Measurements from ENCODE around the gene TGIF2. TPM values are rescaled to one million over a fixed set of nuclear protein-coding genes. Genes with fewer than 3 reads are reported as not detected.

TGIF2 gene
- total and polyA plus RNA-seq, 2 of the 13 experiments (the other 11 are each of a cell fraction or from before 2014, with no cell fraction given) = 41.3 to 53.9 TPM

DNA sequence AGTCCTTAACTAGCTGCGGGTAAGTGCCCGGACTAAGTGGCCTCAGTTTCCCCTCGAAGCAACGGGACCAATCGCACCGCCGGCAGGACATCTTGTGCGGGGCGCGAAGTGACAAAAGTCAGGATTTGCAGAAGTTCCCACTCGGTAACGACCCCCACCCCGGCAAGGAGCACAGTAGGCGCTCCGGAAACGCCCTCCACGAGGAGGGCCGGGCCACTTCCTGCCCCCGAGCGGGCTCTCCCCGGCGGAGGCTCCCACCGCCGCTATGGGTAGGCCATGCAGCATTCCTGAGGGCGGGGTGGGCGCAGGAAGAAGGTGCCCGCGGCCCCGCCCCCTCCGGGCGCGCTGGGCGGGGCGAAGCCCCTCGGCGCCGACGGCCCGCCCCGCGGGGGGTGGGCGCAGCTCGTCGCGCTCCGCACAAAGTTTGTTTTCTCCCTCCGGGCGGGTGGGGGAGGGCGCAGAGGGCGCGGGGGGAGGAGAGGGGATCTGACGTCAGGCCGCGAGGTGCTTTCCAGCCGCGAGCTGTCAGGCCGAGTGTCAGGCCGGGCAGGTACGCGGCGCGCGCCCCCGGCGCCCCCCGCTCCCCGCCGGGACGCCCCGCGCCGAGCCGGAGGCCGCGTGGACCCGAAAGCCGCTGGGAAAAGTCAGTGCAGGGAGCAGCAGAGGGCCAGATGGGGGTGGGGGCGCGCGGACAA is at the start of gene TGIF2 (continued):
- TF ChIP-seq ARID4A (CRISPR knock-in tag; IDR thresholded peaks at IDR 0.05; ENCODE audit: borderline replicate concordance) = peak; percentile 92
- peak; percentile 25; the same call in 1 of the 2 replicates for TF ChIP-seq PPARG (CRISPR knock-in tag; conservative IDR thresholded peaks at IDR 0.05)
- TF ChIP-seq, protein P1, sequence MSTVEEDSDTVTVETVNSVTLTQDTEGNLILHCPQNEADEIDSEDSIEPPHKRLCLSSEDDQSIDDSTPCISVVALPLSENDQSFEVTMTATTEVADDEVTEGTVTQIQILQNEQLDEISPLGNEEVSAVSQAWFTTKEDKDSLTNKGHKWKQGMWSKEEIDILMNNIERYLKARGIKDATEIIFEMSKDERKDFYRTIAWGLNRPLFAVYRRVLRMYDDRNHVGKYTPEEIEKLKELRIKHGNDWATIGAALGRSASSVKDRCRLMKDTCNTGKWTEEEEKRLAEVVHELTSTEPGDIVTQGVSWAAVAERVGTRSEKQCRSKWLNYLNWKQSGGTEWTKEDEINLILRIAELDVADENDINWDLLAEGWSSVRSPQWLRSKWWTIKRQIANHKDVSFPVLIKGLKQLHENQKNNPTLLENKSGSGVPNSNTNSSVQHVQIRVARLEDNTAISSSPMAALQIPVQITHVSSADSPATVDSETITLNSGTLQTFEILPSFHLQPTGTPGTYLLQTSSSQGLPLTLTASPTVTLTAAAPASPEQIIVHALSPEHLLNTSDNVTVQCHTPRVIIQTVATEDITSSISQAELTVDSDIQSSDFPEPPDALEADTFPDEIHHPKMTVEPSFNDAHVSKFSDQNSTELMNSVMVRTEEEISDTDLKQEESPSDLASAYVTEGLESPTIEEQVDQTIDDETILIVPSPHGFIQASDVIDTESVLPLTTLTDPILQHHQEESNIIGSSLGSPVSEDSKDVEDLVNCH (CRISPR knock-in tag; IDR thresholded peaks at IDR 0.05) = no peak
- peak; percentile 92 for TF ChIP-seq ZNF274 (CRISPR knock-in tag; IDR thresholded peaks at IDR 0.05)
- TF ChIP-seq, protein P2, sequence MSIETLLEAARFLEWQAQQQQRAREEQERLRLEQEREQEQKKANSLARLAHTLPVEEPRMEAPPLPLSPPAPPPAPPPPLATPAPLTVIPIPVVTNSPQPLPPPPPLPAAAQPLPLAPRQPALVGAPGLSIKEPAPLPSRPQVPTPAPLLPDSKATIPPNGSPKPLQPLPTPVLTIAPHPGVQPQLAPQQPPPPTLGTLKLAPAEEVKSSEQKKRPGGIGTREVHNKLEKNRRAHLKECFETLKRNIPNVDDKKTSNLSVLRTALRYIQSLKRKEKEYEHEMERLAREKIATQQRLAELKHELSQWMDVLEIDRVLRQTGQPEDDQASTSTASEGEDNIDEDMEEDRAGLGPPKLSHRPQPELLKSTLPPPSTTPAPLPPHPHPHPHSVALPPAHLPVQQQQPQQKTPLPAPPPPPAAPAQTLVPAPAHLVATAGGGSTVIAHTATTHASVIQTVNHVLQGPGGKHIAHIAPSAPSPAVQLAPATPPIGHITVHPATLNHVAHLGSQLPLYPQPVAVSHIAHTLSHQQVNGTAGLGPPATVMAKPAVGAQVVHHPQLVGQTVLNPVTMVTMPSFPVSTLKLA (IDR thresholded peaks at IDR 0.05) = peak; percentile 33; the same call in 1 of the 2 replicates
- TF ChIP-seq, protein P3, sequence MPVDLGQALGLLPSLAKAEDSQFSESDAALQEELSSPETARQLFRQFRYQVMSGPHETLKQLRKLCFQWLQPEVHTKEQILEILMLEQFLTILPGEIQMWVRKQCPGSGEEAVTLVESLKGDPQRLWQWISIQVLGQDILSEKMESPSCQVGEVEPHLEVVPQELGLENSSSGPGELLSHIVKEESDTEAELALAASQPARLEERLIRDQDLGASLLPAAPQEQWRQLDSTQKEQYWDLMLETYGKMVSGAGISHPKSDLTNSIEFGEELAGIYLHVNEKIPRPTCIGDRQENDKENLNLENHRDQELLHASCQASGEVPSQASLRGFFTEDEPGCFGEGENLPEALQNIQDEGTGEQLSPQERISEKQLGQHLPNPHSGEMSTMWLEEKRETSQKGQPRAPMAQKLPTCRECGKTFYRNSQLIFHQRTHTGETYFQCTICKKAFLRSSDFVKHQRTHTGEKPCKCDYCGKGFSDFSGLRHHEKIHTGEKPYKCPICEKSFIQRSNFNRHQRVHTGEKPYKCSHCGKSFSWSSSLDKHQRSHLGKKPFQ (CRISPR knock-in tag; IDR thresholded peaks at IDR 0.05; ENCODE audit: insufficient replicate concordance) = no peak
- TF ChIP-seq, protein P4, sequence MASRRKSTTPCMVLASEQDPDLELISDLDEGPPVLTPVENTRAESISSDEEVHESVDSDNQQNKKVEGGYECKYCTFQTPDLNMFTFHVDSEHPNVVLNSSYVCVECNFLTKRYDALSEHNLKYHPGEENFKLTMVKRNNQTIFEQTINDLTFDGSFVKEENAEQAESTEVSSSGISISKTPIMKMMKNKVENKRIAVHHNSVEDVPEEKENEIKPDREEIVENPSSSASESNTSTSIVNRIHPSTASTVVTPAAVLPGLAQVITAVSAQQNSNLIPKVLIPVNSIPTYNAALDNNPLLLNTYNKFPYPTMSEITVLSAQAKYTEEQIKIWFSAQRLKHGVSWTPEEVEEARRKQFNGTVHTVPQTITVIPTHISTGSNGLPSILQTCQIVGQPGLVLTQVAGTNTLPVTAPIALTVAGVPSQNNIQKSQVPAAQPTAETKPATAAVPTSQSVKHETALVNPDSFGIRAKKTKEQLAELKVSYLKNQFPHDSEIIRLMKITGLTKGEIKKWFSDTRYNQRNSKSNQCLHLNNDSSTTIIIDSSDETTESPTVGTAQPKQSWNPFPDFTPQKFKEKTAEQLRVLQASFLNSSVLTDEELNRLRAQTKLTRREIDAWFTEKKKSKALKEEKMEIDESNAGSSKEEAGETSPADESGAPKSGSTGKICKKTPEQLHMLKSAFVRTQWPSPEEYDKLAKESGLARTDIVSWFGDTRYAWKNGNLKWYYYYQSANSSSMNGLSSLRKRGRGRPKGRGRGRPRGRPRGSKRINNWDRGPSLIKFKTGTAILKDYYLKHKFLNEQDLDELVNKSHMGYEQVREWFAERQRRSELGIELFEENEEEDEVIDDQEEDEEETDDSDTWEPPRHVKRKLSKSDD (CRISPR knock-in tag; IDR thresholded peaks at IDR 0.05; ENCODE audit: low read depth) = no peak
- TF ChIP-seq HNRNPL (IDR thresholded peaks at IDR 0.05; ENCODE audit: low read depth, low read length) = peak; percentile 77; the same call in 1 of the 2 replicates
- peak; percentile 90; the same call in 1 of the 2 replicates for TF ChIP-seq ZNF552 (CRISPR knock-in tag; IDR thresholded peaks at IDR 0.05; ENCODE audit: borderline replicate concordance)
- TF ChIP-seq ZNF547 (CRISPR knock-in tag; IDR thresholded peaks at IDR 0.05) = peak; percentile 99
- peak; percentile 92 for TF ChIP-seq ERF (CRISPR knock-in tag; IDR thresholded peaks at IDR 0.05)
- no peak for TF ChIP-seq ZNF33A (CRISPR knock-in tag; IDR thresholded peaks at IDR 0.05; ENCODE audit: borderline replicate concordance)
- TF ChIP-seq ZNF614 (CRISPR knock-in tag; IDR thresholded peaks at IDR 0.05; ENCODE audit: borderline replicate concordance) = 0 out of 2 replicates have a peak, but pooled peaks have one; percentile 77
- TF ChIP-seq ZNF256 (CRISPR knock-in tag; conservative IDR thresholded peaks at IDR 0.05) = 0 out of 2 replicates have a peak, but pooled peaks have one; percentile 48
- no peak for TF ChIP-seq TCF7L2 (IDR thresholded peaks at IDR 0.05; ENCODE audit: low read depth, low read length)
- no peak for TF ChIP-seq POLR2AphosphoS2 (IDR thresholded peaks at IDR 0.05; ENCODE audit: low read depth, low read length)
